Endometrial microvascular endothelial cells (primary cell): ENCODE results near the gene ZNF780A. TPM values are rescaled to one million over a fixed set of nuclear protein-coding genes. Genes with fewer than 3 reads are reported as not detected.

Experiments used
- in situ Hi-C: cut with HindIII; loops from 2 replicates; pipeline ENCODE4 v1.10.0; 2017; ENCODE audit warnings: low sequenced_read_pairs, low pct_unique_long_range_greater_than_20kb; ENCODE audit errors: inconsistent ontology term
- total RNA-seq: library from RNA; depleted of rRNA; stranded (reverse); fragments of >200 nt; gene quantifications from one replicate; pipeline ENCODE4 v1.2.3, GENCODE V29; 2015; ENCODE audit errors: inconsistent ontology term

The ZNF780A gene
- total RNA-seq, 1 donor from 2014 or later, result 15.1 TPM

GRCh38 chr19:40023969-40024368, 66.8 kb downstream of the ZNF780A start:
- in situ Hi-C loops, result no loop called here

Other genes starting within 250 kb of the ZNF780A start
- gene FBL, start 244.6 kb downstream of the ZNF780A start, total RNA-seq, result 166 TPM
- gene FCGBP, start 156.3 kb downstream of the ZNF780A start, total RNA-seq, result not detected
- 188 TPM for gene PSMC4, start 119.8 kb downstream of the ZNF780A start, total RNA-seq
- gene ZNF546, start 93.9 kb downstream of the ZNF780A start, total RNA-seq, result 1.4 TPM
- 17.9 TPM for gene ZNF780B, start 34.7 kb downstream of the ZNF780A start, total RNA-seq
- 5.4 TPM for gene MAP3K10, start 100.5 kb upstream of the ZNF780A start, total RNA-seq
- gene TTC9B, start 127.4 kb upstream of the ZNF780A start, total RNA-seq, result not detected
- not detected for gene CCNP, start 135.7 kb upstream of the ZNF780A start, total RNA-seq
- gene AKT2, start 194.4 kb upstream of the ZNF780A start, total RNA-seq, result 26.2 TPM